Activated CD8-positive, alpha-beta memory T cell treated with anti-CD3 and anti-CD28 coated beads, Interleukin-2, amount 50 U/mL, for 1 hour (primary cell): Measurements from ENCODE around the gene KCNC4.

Source experiments
- DNase-seq: peaks from one replicate; pipeline ENCODE4 v3.0.0-alpha.2; 2020; ENCODE audit errors: extremely low read depth

Gene KCNC4

DNA sequence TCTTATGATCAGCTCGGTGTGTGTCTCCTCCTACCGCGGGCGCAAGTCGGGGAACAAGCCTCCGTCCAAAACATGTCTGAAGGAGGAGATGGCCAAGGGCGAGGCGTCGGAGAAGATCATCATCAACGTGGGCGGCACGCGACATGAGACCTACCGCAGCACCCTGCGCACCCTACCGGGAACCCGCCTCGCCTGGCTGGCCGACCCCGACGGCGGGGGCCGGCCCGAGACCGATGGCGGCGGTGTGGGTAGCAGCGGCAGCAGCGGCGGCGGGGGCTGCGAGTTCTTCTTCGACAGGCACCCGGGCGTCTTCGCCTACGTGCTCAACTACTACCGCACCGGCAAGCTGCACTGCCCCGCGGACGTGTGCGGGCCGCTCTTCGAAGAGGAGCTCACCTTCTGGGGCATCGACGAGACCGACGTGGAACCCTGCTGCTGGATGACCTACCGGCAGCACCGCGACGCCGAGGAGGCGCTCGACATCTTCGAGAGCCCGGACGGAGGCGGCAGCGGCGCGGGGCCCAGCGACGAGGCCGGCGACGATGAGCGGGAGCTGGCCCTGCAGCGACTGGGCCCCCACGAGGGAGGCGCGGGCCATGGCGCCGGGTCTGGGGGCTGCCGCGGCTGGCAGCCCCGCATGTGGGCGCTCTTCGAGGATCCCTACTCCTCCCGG lies 1.5 kb downstream of the KCNC4 start:
- DNase-seq: no peak

DNA sequence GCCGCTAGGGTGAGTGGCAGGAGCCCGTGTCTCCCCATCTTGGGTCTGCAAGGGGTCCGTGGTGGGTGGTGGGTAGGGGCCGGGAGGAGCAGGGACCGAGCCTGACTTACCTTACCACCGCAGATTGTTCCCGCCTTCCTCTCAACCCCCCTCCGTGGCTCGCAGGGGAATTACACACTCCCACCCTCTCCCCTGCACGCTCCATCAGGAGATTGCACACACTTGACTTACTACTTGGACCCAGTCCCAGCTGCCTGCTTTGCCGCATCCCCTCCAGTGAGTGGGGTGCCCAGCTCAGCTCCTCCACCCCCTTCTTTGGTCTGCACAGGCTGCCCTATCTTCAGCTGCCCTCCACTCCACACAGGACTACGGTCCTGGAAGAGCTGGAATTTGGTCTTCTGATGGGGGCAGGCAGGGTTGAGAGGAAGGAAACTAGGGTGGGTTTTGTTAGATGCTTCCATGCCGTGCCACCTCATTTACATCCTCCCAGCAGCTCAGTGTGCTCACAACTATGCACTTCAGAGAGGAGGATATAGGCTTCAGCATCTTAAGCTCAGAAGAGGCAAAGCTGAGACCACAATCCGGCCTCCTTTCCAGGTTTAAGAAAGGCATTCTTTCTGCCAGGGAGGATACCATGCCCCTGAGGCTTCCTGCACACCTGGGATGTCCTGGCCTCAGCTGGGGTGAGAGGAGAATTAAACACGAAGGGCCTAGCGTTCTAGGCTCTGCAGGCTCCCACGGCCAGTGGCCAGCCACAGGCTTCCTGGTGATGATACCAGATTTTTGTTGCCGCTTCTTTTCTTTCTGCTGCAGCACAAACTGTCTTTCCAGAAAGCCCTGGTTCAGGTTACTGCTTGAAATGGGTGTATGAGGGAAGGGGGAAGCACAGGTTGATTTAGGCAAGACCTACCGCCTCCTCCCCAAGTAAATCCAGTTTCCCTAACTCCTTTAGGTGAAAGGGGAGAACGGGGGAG lies 2.3 kb downstream of the KCNC4 start:
- no peak for DNase-seq

- no peak for DNase-seq
Observed at GRCh38 chr1:110213143-110213540, 3.0 kb downstream of the KCNC4 start.

DNA sequence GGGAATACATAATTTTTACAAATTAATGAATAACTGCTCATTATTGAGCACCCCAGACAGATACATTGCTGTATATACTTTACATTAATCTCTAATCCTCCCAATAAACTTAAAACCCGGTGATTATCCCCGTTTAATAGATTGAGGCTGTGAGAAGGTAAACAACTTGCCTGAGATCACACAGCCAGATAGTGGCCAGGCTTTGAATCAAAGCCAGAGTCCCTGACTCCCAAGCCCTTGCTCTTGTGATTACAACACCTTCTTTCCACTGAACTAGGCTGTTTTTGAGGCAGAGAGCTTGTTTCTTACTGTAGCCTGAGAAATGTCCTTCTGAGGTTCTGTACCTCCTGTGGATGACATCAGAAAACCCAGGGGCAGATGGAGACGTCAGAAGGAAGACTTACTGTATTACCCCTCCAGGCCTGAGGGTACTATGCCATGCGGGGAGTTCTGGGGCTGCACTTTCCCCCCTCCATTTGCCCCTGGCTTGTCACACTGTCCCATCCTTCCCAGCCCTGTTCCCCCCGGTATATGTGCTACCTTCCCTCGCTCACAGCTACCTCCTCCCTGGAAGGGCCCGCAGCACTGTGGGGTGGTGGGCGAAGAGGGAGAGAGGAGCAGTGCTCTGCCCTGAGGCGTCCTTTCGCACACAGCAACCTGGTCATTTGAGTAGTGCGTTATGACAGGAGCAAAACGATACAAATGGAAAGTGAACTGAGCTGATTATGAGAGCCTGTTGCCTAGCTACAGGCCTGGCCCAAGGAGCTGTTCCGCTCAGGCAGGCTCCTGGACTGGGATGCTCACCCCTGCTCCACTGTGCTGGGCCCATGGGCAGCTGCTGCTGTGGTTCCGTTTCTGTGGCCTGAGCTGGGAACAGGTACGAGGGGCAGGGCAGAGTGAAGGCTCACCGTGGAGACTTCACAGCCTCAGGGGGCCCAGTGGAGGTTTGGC lies 4.6 kb downstream of the KCNC4 start:
- no peak for DNase-seq

DNA sequence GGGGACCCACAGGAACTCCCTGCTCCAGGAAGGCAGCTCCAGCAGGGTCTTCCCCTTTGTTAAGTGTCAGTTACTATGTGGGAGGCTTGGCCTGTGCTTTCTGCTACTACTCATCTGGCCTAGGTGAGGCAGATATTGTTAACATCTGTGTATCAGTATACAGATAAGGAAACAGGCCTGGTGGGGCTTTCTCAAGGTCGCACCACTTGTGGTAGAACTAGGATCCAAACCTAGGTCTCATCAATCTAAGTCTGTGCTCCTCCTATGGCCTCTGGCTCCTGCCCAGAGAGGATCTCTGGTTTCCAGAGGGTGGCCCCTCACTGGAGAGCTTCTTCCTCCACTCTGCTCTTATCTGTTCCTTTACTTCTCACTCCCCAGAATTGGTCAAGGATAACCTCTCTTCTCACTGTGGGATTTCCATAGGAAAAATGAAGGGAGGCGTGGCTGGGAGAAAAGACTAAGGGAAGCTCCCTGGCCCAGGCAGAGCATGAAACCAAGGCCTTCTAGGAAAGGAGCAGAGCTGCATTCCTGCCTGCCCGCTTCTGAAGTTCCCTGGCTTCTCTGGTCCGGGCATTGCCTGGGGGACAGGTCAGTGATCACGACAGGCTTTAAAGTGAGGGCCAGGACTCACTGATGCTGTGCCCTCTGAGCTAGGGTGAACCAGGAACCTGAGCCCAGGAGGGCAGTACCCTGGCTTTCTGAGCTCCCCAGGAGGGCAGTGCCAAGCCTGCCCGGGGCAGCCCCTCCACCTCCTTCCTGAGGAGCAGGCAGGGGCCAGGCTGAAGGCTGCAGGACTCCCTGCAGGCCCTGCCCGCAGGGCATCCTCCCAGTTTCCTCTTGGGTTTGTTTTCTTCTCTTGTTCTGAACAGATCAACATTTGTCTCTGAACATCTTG lies 5.8 kb downstream of the KCNC4 start:
- no peak for DNase-seq

DNA sequence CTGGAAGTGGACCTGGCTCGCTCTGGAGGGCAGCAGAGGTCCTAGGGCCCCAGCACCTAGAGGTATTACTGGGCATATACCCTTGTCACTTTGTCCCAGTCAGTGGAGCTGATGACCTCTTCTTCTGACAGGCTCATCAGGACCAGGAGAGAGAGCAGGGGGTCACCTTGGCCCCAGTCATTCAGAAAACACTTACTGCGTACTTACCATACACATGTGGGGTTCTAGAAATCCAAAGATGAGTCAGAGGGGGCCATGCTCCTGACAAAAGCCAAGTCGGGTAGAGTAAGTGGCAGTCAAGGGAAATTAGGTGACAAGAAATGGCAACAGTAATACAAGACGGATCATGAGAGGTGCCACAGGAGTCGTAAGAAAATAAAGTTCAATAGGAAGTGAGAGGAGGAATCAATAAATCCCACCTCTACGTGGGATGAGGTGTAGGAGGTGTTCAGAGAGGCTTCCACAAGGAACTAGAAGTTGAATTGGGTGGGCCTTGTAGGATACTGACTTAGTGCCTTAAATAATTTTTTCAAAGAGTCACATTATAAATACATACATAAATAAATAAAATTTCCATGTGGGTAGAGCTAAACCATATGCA lies 6.8 kb downstream of the KCNC4 start:
- no peak for DNase-seq

GRCh38 chr1:110218137-110218536 lies 8.0 kb downstream of the KCNC4 start:
- no peak for DNase-seq

GRCh38 chr1:110218739-110219138 lies 8.6 kb downstream of the KCNC4 start:
- DNase-seq: no peak

GRCh38 chr1:110220324-110220723 lies 10.2 kb downstream of the KCNC4 start:
- DNase-seq: no peak

DNA sequence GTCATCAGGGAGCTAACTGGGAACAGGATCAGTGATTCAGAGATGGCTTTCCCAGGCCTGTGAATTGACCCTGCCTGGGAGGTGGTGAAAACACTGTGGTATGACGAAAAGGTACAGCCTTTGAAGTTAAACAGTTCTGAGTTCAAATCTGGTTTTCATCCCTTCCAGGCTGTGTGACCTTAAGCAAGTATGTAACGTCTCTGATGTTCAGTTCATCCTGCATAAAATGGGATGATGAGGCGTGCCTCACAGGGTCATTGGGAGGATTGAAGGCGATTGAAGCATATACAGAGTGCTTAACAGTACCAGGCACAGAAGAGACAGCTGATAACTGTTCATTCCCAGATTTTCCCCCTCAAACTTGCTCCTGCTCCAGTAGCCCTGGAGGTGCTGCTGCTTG lies 11.0 kb downstream of the KCNC4 start:
- no peak for DNase-seq

- no peak for DNase-seq
Observed at GRCh38 chr1:110223127-110223526, 13.0 kb downstream of the KCNC4 start.

GRCh38 chr1:110223581-110223980 lies 13.5 kb downstream of the KCNC4 start:
- no peak for DNase-seq

DNA sequence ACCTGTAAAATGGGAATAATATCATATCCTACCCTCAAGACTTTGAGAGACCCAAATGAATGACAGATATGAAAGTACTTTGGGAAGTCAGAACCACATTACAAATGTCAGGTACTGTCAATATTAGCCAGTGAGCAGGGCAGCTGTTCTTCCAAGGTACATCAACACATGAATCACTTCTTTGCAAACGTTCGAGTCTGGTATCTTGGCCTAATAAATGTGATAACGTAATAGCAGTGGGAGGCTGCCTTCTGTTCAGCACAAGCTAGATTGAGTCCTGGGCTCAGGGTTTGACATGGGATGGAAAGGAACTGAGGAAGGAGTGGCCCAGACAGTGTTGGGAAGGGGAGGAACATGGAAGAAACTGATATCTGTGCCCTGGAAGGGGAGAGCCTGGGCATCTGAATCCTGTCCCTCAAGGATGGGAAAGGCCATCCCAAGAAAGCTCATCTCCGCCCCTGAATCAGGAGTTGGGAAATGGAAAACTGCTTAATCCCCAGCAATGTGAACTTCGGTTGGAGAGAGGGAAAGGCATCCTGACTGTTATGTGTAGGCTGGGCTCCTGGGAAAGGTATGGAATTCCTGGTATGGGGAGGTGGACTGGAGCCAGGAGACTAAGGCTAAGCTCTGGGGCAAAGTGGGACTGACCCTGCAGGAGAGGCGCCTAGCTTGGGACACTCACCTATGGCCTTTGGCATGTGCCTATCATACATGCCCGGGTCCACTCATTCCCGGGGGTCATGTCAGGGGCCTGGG lies 14.3 kb downstream of the KCNC4 start:
- no peak for DNase-seq

GRCh38 chr1:110225212-110225611 lies 15.1 kb downstream of the KCNC4 start:
- no peak for DNase-seq

DNA sequence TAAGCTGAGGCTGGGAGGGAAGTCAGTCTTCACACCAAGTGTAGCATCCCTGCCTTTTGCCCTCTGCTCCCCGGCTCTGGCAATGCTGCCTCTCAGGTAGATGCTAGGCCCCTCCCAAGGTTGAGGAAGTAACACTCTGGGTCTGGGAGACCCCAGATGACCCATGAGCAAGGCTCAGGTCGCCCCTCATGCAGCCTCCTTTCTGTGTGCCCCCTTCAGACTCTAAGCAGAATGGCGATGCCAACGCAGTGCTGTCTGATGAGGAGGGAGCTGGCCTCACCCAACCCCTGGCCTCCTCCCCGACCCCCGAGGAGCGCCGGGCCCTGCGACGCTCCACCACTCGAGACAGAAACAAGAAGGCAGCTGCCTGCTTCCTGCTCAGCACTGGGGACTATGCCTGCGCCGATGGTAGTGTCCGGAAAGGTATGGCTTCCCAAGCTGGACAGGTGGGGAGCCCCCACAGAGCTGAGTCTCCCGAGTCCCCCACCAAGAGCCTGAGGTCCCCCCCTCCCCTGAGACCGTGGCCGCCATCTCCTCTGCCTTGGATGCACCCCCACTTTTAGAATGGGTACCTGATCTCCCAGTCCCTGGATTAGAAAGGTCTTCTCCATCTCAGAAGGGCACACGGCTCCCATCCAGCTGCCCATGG lies 15.8 kb downstream of the KCNC4 start:
- no peak for DNase-seq

GRCh38 chr1:110227774-110228173 lies 17.7 kb downstream of the KCNC4 start:
- no peak for DNase-seq

- DNase-seq: no peak
Observed at GRCh38 chr1:110228381-110228780, 18.3 kb downstream of the KCNC4 start.

DNA sequence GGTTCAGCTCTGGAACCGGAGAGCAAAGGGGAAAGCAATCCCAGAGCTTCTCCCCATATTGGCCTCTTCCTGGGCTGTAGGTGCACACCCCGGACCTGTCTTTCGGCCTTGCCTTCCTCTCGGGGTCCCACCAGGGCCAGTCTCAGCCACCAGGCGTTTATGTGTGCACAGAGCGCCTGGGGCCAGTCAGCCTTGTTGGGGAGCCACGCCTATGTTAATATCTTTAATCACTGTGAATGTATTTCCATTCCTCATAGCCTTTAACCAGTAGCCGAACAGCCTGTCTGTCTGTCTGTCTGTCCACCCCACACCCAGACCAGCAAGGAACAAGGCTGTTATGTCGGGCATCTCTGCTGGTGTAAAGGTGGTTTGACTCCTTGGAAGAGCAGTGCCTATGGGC lies 18.8 kb downstream of the KCNC4 start:
- no peak for DNase-seq

DNA sequence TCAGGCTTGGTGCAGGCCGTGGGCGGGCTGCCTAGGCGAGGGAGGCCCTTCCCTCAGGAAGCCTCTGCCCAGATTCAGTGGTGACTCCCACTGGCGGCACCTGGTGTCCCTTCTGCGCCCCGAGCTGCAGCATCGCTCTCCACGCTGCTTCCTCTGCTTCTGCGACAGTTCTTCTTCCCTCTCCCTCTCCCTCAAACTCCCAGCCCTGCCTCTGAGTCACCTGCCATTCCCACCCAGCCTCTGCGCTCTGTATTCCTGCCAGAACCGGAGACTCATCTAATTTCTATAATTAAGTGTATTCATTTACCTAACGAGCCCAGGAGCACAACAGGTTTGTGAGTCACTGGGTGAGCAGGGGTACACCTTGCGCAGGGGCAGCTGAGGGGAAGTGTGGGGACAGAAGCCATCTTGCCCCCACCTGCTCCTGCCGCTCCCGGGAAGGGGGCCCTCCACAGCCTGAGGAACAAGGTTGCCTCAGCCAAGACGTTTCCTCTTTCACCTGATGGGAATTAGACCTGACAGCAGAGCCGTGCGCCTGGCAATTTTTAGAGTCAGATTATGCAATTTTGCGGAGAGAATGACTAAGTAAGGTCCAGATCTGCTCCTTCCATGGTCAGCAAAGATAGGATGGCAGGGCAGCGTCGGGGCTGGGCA lies 19.4 kb downstream of the KCNC4 start:
- DNase-seq: no peak
